Muscle layer of colon (tissue), 2 donors: ENCODE data around the gene GGCT.
A peak's percentile ranks its signal among the peaks of the same experiment; 100 is the strongest.

Experiments used
- H3K27ac ChIP-seq: one replicate; pipeline ENCODE4 v1.7.0; 2013; ENCODE audit warnings: low read depth, mild to moderate bottlenecking, low read length, moderate library complexity
- H3K27me3 ChIP-seq, 2 donors: one replicate each; pipeline ENCODE4 v1.7.0; 2013; ENCODE audit warnings: low read length in 2 of 2, mild to moderate bottlenecking in 2 of 2; ENCODE audit not compliant: insufficient read depth in 2 of 2, control insufficient read depth in 1 of 2
- H3K36me3 ChIP-seq: one replicate; pipeline ENCODE4 v1.7.0; 2013; ENCODE audit warnings: mild to moderate bottlenecking, low read length; ENCODE audit not compliant: insufficient read depth
- H3K4me1 ChIP-seq: one replicate; pipeline ENCODE4 v1.7.0; 2013; ENCODE audit warnings: mild to moderate bottlenecking, low read length; ENCODE audit not compliant: insufficient read depth
- H3K4me3 ChIP-seq, 2 donors: one replicate each; pipeline ENCODE4 v1.7.0; 2013; ENCODE audit warnings: low read length in 2 of 2, low read depth in 1 of 2, mild to moderate bottlenecking in 1 of 2, moderate library complexity in 1 of 2
- H3K9ac ChIP-seq: one replicate; pipeline ENCODE4 v1.7.0; 2013; ENCODE audit warnings: low read length
- H3K9me3 ChIP-seq: one replicate; pipeline ENCODE4 v1.7.0; 2013; ENCODE audit warnings: mild to moderate bottlenecking, low read length
- donor health status: abdominal sarcoma.
- donor health status: Adenocarcinoma of cecum.

Gene GGCT

DNA sequence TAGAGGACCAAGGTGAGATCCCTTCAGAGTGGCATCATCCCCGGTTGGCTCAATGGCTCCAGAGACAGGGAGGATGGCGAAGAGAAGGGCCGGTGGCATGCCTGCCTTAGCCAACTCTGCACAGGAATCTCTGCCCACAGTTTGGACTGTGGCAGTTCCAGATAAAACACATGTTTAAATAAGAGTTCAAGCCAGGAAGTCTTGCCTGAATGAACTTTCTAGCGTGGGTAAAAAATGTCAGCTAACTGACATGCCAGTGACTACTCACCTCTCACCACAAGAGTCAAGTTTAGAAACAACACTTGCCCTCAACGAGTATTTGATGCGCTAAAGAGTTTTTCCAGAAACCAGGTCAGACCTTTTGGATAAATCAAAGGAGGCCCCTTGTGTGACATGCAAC lies 29.0 kb downstream of the GGCT start:
- H3K36me3 ChIP-seq: no peaks in the 10 kb centered on the region
- no peak overlapping the region for H3K27ac ChIP-seq
- H3K4me1 ChIP-seq: peaks cover 49% of the 10 kb centered on the region
- no peaks in the 10 kb centered on the region for H3K9me3 ChIP-seq
- H3K27me3 ChIP-seq: no peaks in the 10 kb centered on the region
- H3K9ac ChIP-seq: no peak overlapping the region
- no peak overlapping the region for H3K4me3 ChIP-seq

DNA sequence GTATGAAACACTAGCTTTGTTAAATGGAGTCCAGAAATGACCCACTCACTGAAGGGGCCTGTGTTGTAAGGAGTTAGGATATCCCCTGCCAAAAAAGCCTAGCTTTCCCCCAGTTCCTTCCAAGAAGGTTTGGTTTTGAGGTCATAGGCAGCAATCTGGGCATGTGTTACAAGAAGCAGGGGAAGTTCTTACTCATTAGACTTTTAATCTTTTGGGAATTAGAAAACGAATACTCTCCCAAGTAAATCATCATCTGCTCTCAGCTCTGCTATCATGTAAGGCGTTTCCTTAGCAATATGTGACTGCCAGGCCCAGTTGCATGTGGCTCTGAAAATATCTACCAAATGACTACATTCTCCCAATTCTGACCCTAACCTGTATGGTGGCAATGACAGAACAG lies 29.7 kb downstream of the GGCT start:
- Histone ChIP-seq H3K9me3 (no peaks in the 10 kb centered on the region), H3K36me3 (no peaks in the 10 kb centered on the region), H3K27ac (no peak overlapping the region), H3K4me1 (peaks cover 56% of the 10 kb centered on the region), H3K4me3 (no peak overlapping the region), H3K9ac (no peak overlapping the region), H3K27me3 (no peaks in the 10 kb centered on the region)

DNA sequence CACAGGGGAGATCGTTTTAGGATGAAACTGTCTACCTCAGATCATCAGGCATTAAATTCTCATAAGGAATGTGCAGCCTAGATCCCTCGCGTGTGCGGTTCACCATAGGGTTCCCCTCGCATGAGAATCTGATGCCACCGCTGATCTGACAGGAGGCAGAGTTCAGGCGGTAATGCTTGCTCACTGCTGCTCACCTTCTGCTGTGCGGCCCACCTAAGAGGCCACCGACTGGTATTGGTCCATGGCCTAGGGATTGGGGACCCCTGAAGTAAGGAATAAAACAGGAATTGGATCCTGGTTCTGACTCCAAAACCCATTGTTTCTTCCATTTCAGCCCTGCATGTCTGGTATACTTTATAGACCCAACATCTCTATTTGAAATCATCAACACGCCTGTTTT lies 30.1 kb downstream of the GGCT start:
- Histone ChIP-seq H3K27ac (no peak overlapping the region), H3K4me3 (no peak overlapping the region), H3K4me1 (peaks cover 58% of the 10 kb centered on the region)

DNA sequence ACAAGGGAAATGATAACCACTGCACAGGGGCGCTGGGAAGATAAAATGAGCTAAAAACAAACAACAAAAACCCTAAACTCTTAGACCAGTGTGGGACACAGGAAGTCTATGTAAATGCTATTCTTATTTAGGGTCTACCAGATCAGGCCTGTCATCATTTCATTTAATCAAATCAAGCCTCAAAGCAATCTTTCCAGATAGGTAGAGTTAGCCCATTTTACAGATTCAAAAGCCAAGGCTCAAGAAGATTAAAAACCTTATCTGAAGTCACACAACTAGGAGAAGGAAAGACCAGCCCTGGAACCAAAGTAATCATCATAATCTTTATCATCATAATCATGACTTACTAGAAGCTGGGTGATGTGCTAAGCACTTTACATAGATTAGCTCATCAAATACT lies 30.7 kb downstream of the GGCT start:
- no peaks in the 10 kb centered on the region for H3K36me3 ChIP-seq
- H3K27ac ChIP-seq: no peak overlapping the region
- H3K27me3 ChIP-seq: no peaks in the 10 kb centered on the region
- H3K9me3 ChIP-seq: no peaks in the 10 kb centered on the region
- no peak overlapping the region for H3K4me3 ChIP-seq
- peaks cover 60% of the 10 kb centered on the region for H3K4me1 ChIP-seq
- no peak overlapping the region for H3K9ac ChIP-seq

More for the DNA sequence above, 30.1 kb downstream of the GGCT start:
- H3K27me3 ChIP-seq: no peaks in the 10 kb centered on the region
- H3K9ac ChIP-seq: no peak overlapping the region
- H3K36me3 ChIP-seq: no peaks in the 10 kb centered on the region
- no peaks in the 10 kb centered on the region for H3K9me3 ChIP-seq

DNA sequence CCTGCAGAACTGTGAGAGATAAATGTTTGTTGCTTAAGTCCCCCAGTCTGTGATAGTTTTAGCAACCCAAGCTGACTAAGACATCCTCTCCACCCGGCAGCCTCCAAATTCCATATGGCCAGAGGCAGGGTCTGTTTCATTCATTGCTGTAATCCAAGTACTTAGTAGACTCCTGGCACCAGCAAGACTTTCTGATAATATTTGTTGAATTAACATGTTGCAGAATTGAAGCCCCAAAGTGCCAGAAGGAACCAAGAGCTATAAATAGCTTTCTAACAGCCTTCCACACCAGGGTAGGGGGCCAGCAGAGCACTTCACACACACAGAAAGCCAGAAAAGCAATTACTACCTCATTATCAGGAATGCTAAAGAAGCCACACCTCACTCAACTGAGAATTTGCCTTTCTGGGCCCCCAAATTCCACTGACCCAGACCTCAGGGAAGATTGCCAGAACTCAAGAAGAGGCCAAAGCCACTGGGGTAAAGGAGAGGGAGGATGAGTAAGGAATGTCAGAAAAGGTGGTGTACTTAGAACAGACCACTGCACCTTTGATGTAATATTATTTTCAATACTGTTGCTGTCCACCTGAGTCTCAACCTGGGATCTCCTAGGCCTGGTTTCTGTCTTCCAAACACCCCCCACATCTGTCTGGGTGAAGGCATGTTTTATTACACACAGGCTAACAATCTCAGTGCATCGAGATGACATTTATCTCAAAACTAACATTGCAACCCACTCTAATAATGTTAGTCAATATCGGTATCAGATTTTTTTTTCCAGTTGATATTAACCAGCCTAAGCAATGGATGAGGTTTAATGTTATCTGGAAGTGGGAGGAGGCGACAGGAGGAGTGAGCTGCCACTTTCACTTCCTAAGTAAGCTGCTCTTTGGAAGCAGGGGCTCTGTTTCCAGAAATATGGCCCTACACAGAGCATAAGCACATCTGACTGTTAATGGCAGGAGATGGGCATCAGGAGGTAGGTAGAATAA lies 31.5 kb downstream of the GGCT start:
- H3K9ac ChIP-seq: no peak overlapping the region

DNA sequence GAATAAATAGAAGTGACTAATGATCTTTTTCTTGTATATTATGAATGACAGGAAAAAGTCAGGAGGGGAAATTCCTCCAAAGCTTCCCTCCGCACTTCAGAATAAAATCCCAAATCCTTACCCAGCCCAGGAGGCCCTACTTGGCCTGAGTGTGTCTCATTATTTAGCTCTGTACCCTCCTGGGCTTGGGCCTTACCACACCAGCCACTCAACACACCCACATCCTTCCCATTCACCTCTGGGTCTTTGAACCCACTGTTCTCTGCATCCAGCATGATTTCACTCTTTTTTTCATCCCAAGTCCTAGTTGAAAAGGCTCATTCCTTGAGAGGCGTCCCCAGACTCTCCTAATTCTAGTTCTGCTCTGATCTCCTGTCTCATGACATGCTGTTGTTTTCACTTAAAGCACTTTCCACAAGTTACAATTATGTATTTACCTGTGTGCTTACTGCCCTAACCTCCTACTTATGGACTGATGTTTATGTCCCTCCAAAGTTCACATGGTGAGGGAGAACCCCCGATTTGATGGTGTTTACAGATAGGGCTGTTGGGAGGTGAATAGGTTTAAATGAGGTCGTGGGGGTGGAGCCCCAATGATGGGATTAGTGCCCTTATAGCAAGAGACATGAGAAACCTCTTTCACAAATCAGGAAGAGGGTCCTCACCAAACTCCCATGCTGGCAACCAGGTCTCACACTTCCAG lies 32.4 kb downstream of the GGCT start:
- Histone ChIP-seq H3K9me3 (no peaks in the 10 kb centered on the region), H3K4me3 (no peak overlapping the region), H3K4me1 (peaks cover 65% of the 10 kb centered on the region), H3K36me3 (no peaks in the 10 kb centered on the region), H3K27me3 (no peaks in the 10 kb centered on the region), H3K9ac (no peak overlapping the region), H3K27ac (no peak overlapping the region)

More for the DNA sequence above, 31.5 kb downstream of the GGCT start:
- Histone ChIP-seq H3K4me3 (no peak overlapping the region), H3K4me1 (peaks cover 66% of the 10 kb centered on the region), H3K27me3 (no peaks in the 10 kb centered on the region), H3K36me3 (no peaks in the 10 kb centered on the region), H3K9me3 (no peaks in the 10 kb centered on the region), H3K27ac (no peak overlapping the region)

DNA sequence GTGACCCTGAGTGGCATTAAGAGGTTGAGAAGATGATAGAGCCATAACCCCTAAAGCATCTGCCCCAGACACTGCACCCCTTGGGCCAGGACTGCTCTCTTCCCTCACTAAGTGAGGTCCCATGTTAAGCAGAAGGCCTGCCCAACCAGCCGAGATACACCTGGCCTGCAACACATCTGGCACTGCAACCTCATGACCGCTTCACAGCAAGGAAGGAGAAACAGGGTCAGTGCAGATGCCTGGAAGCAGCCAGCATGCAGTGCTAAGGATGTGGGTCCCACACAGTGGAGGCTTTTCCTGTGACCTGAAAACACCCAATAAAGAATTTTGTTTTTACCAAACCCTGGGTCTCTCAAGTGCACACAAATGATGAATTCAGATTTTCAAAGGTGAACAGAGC lies 33.4 kb downstream of the GGCT start:
- H3K4me1 ChIP-seq: peaks cover 56% of the 10 kb centered on the region

DNA sequence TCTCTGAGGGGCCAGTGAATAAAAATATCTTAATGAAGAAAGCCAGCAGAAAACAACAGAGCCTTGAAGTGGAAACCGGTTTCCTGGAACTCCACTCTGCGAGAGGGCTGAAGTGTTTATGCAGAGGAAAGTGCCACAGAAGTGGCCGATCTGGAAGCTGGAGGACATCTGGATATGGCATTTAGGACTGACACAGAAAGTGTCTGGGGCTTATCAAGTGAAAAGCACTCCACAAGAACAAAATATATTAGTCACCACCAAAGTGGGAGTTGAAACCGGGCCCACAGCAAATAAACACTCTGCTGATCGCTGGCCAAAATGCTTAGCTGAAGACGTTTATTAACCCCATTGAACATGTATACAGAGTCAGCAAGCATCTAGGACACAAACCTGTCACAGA lies 33.9 kb downstream of the GGCT start:
- no peaks in the 10 kb centered on the region for H3K9me3 ChIP-seq
- peaks cover 58% of the 10 kb centered on the region for H3K4me1 ChIP-seq
- peak overlapping the region in 1 of 2 donors; percentile 10 for H3K4me3 ChIP-seq
- no peak overlapping the region for H3K9ac ChIP-seq
- no peaks in the 10 kb centered on the region for H3K36me3 ChIP-seq
- H3K27me3 ChIP-seq: no peaks in the 10 kb centered on the region
- peak overlapping the region; percentile 64 for H3K27ac ChIP-seq

More for the DNA sequence above, 33.4 kb downstream of the GGCT start:
- no peak overlapping the region for H3K9ac ChIP-seq
- H3K36me3 ChIP-seq: no peaks in the 10 kb centered on the region
- no peaks in the 10 kb centered on the region for H3K27me3 ChIP-seq
- H3K9me3 ChIP-seq: no peaks in the 10 kb centered on the region
- H3K27ac ChIP-seq: peak overlapping the region; percentile 2
- no peak overlapping the region for H3K4me3 ChIP-seq

DNA sequence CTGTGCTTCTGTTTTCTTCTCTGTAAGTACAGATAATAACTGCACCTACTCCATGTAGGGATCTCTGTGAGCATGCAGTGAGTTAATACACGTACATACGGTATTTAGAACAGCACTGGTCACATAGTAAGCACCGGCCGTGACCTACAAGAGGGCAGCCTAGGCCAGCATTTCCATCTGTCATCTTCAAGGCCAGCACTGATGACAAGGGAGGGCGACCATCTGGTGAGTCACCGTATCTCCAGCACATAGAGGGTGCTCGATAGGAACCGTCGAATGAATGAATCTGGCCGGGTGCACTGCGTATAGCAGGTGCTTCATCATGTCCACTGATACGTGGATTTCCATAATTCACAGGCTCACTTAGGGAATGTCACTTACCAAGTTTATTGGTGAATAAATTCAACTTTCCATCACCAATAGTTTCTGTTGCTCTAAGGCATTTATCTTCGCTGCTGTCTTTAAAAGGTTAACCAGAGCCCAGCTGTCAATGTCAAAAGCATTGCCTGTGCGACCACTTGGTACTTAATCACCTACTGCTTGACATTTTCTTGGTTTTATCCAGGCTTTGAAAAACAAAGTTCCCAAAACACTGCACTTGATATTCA lies 34.4 kb downstream of the GGCT start:
- Histone ChIP-seq H3K36me3 (no peaks in the 10 kb centered on the region), H3K4me1 (peaks cover 63% of the 10 kb centered on the region), H3K27me3 (no peaks in the 10 kb centered on the region), H3K4me3 (peak overlapping the region; percentile 2 to 10), H3K9me3 (no peaks in the 10 kb centered on the region), H3K9ac (no peak overlapping the region), H3K27ac (peak overlapping the region; percentile 64)

DNA sequence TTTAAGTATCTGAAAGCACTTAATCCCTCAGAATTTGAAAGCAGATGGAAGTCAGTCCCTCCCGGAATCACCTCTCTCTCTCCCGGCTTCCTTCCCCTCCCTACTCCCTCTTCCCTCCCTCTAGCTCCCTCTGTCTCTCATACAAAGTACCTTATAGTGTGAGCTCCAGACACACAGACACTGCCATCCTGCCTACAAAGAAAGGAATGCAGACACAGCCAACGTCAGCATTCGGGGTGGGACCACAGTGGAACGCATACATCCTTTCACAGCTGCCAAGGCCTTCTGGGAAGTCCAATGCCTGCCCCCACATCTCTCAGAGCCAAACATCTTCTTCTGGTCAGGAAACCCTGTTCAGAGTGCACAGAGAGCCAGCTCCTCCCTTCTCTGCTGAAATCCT lies 35.3 kb downstream of the GGCT start:
- H3K9ac ChIP-seq: peak overlapping the region; percentile 17
- peaks cover 62% of the 10 kb centered on the region for H3K4me1 ChIP-seq
- peak overlapping the region in 1 of 2 donors; percentile 10 for H3K4me3 ChIP-seq

DNA sequence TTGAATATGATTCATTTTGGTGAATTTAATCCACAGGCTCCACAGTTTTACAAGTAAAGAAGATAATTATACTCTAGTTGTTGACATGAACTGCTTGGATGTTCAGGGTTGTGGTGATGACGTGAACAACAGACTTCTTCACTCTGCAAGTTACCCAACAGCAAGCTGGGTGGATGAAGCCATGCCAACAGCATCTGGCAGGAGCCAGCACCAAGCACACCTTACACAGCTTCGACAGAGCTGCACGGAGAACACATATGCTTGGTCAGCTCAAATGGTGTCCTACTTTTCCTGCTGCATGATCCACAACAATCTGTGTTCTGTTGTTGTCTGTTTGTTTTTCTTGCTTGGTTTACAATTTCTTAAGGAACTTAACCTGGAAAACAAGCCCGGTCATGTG lies 35.8 kb downstream of the GGCT start:
- Histone ChIP-seq H3K9ac (peak overlapping the region; percentile 17), H3K27me3 (no peaks in the 10 kb centered on the region), H3K36me3 (no peaks in the 10 kb centered on the region), H3K9me3 (no peaks in the 10 kb centered on the region), H3K27ac (peak overlapping the region; percentile 37), H3K4me1 (peaks cover 62% of the 10 kb centered on the region), H3K4me3 (peak overlapping the region in 1 of 2 donors; percentile 10)

More for the DNA sequence above, 35.3 kb downstream of the GGCT start:
- H3K27ac ChIP-seq: peak overlapping the region; percentile 64
- H3K27me3 ChIP-seq: no peaks in the 10 kb centered on the region
- H3K36me3 ChIP-seq: no peaks in the 10 kb centered on the region
- no peaks in the 10 kb centered on the region for H3K9me3 ChIP-seq
